A549 (cell line): ENCODE data around the gene POLR2E. TPM values are rescaled to one million over a fixed set of nuclear protein-coding genes. Genes with fewer than 3 reads are reported as not detected.

Experiments used
- ATAC-seq, 2 experiments: fragments of 200-7000 bp in 1 of 2; fragments of >200 bp in 1 of 2; cut with Nextera tagmentation in 1 of 2; cut with Tn5 transposase in 1 of 2; 3 replicates each; pipeline versions ENCODE4 v1.8.0 to v1.9.1; 2018 to 2020; ENCODE audit warnings: mild to moderate bottlenecking in 1 of 2, moderate library complexity in 1 of 2
- CTCF ChIA-PET: fragments of 300-600 bp; sonication (Branson Sonifier 250); formaldehyde crosslinking; extraction: SDS; loops from one replicate; lab custom pipeline; 2021; ENCODE audit warnings: antibody characterized with exemption, inconsistent platforms; lab: Yijun Ruan, JAX
- POLR2A ChIA-PET: fragments of 350-600 bp; formaldehyde crosslinking; extraction: SDS; loops from one replicate; lab custom pipeline; 2021; ENCODE audit warnings: antibody characterized with exemption, inconsistent platforms; lab: Yijun Ruan, JAX
- DNase-seq, 2 experiments: peaks; one replicate each; pipeline versions ENCODE4 v3.0.0 to v3.0.0-alpha.2; 2011 to 2016; ENCODE audit warnings: low read depth in 1 of 2, low spot score in 1 of 2
- FAIRE-seq: peaks from 2 replicates; lab custom pipeline; 2011; peaks lifted over from hg19 to GRCh38; lab: Jason Lieb, UNC
- H3K27ac ChIP-seq, 2 experiments: fragments of >200 bp; sonication (Bioruptor Twin); formaldehyde crosslinking; 3 replicates each; pipeline ENCODE4 v1.5.1; 2016 to 2017
- H3K4me1 ChIP-seq: fragments of >200 bp; sonication (Bioruptor Twin); formaldehyde crosslinking; 3 replicates; pipeline ENCODE4 v1.6.1; 2016
- H3K4me2 ChIP-seq: fragments of >200 bp; sonication (Bioruptor Twin); formaldehyde crosslinking; 3 replicates; pipeline ENCODE4 v1.6.1; 2016
- H3K4me3 ChIP-seq: fragments of >200 bp; sonication (Bioruptor Twin); formaldehyde crosslinking; 3 replicates; pipeline ENCODE4 v1.5.1; 2016
- H3K9me3 ChIP-seq: fragments of >200 bp; sonication (Bioruptor Twin); formaldehyde crosslinking; 3 replicates; pipeline ENCODE4 v1.6.1; 2016
- BHLHE40 ChIP-seq: IDR thresholded peaks from 2 replicates; pipeline ENCODE4 v1.6.1; 2012; ENCODE audit warnings: low read depth, low read length, inconsistent platforms
- CBX2 ChIP-seq: fragments of 200-600 bp; sonication (generic); IDR thresholded peaks from 2 replicates; pipeline ENCODE4 v1.6.1; 2016; ENCODE audit warnings: low read depth, mild to moderate bottlenecking, borderline replicate concordance
- CHD2 ChIP-seq: fragments of 150-350 bp; IDR thresholded peaks from 2 replicates; pipeline ENCODE4 v1.6.1; 2014; ENCODE audit warnings: low read length; ENCODE audit not compliant: partially characterized antibody
- CHD4 ChIP-seq: fragments of 200-600 bp; sonication (generic); IDR thresholded peaks from 2 replicates; pipeline ENCODE4 v1.6.1; 2016; ENCODE audit warnings: antibody characterized with exemption, mild to moderate bottlenecking, borderline replicate concordance
- EHF ChIP-seq: fragments of 250-450 bp; sonication (Bioruptor Pico); IDR thresholded peaks from 2 replicates; pipeline ENCODE4 v1.5.0; 2020; ENCODE audit warnings: mild to moderate bottlenecking
- FOXS1 ChIP-seq: fragments of 250-450 bp; sonication (Bioruptor Pico); IDR thresholded peaks from 2 replicates; pipeline ENCODE4 v1.5.0; 2020; ENCODE audit warnings: mild to moderate bottlenecking, moderate library complexity
- GATA3 ChIP-seq: IDR thresholded peaks from 2 replicates; pipeline ENCODE4 v1.6.1; 2012; ENCODE audit warnings: borderline replicate concordance
- HDAC2 ChIP-seq: fragments of 200-600 bp; sonication (generic); IDR thresholded peaks from 2 replicates; pipeline ENCODE4 v1.6.1; 2016
- HOXB5 ChIP-seq: fragments of 250-450 bp; sonication (Bioruptor Pico); IDR thresholded peaks from 2 replicates; pipeline ENCODE4 v1.5.0; 2020; ENCODE audit warnings: mild to moderate bottlenecking, moderate library complexity
- JUN ChIP-seq, 2 experiments: fragments of >200 bp; sonication (Bioruptor Twin); formaldehyde crosslinking; IDR thresholded peaks; 2 replicates in 1 of 2; 3 replicates in 1 of 2; pipeline ENCODE4 v1.6.1; 2016 to 2017
- NFE2L2 ChIP-seq: fragments of 150-350 bp; conservative IDR thresholded peaks from 2 replicates; pipeline ENCODE4 v1.6.1; 2014; ENCODE audit warnings: low read length
- PHF8 ChIP-seq: fragments of 200-600 bp; sonication (generic); IDR thresholded peaks from 2 replicates; pipeline ENCODE4 v1.6.1; 2016; ENCODE audit warnings: low read depth, mild to moderate bottlenecking, antibody characterized with exemption, moderate library complexity, borderline replicate concordance
- POLR2A ChIP-seq: IDR thresholded peaks from 2 replicates; pipeline ENCODE4 v1.6.1; 2012; ENCODE audit warnings: mild to moderate bottlenecking, low read length
- POLR2AphosphoS2 ChIP-seq: conservative IDR thresholded peaks from 2 replicates; pipeline ENCODE4 v1.6.1; 2012; ENCODE audit warnings: low read length, improper control_type of control experiment, inconsistent platforms
- RARB ChIP-seq: fragments of 250-450 bp; sonication (Bioruptor Pico); IDR thresholded peaks from 2 replicates; pipeline ENCODE4 v1.8.0; 2021; ENCODE audit warnings: mild to moderate bottlenecking, moderate library complexity
- RCOR1 ChIP-seq: fragments of 150-350 bp; IDR thresholded peaks from 2 replicates; pipeline ENCODE4 v1.6.1; 2014; ENCODE audit warnings: antibody characterized with exemption, low read length, low read depth
- RNF2 ChIP-seq: fragments of 200-600 bp; sonication (generic); IDR thresholded peaks from 2 replicates; pipeline ENCODE4 v1.6.1; 2016; ENCODE audit warnings: low read depth, mild to moderate bottlenecking, antibody characterized with exemption, moderate library complexity, borderline replicate concordance
- TFCP2L1 ChIP-seq: fragments of 250-450 bp; sonication (Bioruptor Pico); IDR thresholded peaks from 2 replicates; pipeline ENCODE4 v1.5.0; 2021; ENCODE audit warnings: mild to moderate bottlenecking
- ZC3H11A ChIP-seq: fragments of 450-650 bp; IDR thresholded peaks from 2 replicates; pipeline ENCODE4 v1.6.1; 2014; ENCODE audit warnings: antibody characterized with exemption, mild to moderate bottlenecking
- ZFP36 ChIP-seq: fragments of 450-650 bp; IDR thresholded peaks from 2 replicates; pipeline ENCODE4 v1.6.1; 2014; ENCODE audit warnings: borderline replicate concordance; ENCODE audit not compliant: partially characterized antibody
- ZNF302 ChIP-seq: fragments of 250-450 bp; sonication (Bioruptor Pico); IDR thresholded peaks from 2 replicates; pipeline ENCODE4 v1.9.0; 2021; ENCODE audit warnings: inconsistent platforms, mild to moderate bottlenecking, moderate library complexity
- WGBS: methylation state at CpG from one replicate; pipeline ENCODE4 v1.1.6; 2017; ENCODE audit errors: missing lambda C conversion rate; 5-methylcytosine and 5-hydroxymethylcytosine counted together
- polyA plus RNA-seq, 4 experiments: library from polyadenylated mRNA; depleted of rRNA in 3 of 4; stranded (reverse); fragments of >200 nt; fragmentation: RNase III in 1 of 4; extraction: RNeasy Plus Mini Kit Qiagen cat#74134 plus additional on column Dnase treatment in 1 of 4; gene quantifications; 2 replicates in 3 of 4; 3 replicates in 1 of 4; pipeline ENCODE4 v1.2.3, GENCODE V29; 2011 to 2017
- TF ChIP-seq, protein P1 (sequence below): fragments of >200 bp; sonication (Bioruptor Twin); formaldehyde crosslinking; IDR thresholded peaks from 3 replicates; pipeline ENCODE4 v1.5.1; 2016
- TF ChIP-seq, protein P2 (sequence below): fragments of 450-650 bp; IDR thresholded peaks from 2 replicates; pipeline ENCODE4 v1.6.1; 2014; ENCODE audit warnings: antibody characterized with exemption
- TF ChIP-seq, protein P3 (sequence below): fragments of 250-450 bp; sonication (Bioruptor Pico); IDR thresholded peaks from 2 replicates; pipeline ENCODE4 v1.5.0; 2020; ENCODE audit warnings: low read depth, mild to moderate bottlenecking, moderate library complexity
- TF ChIP-seq, protein P4 (sequence below): fragments of 150-350 bp; IDR thresholded peaks from 2 replicates; pipeline ENCODE4 v1.6.1; 2014; ENCODE audit warnings: low read depth, mild to moderate bottlenecking, low read length
- TF ChIP-seq, protein P5 (sequence below): fragments of 200-600 bp; sonication (generic); IDR thresholded peaks from 2 replicates; pipeline ENCODE4 v1.6.1; 2016; ENCODE audit warnings: antibody characterized with exemption, mild to moderate bottlenecking, moderate library complexity

The POLR2E gene
- polyA plus RNA-seq, 2 of the 4 experiments (the other 2 are of a cell fraction), result 99.6 to 172 TPM

DNA sequence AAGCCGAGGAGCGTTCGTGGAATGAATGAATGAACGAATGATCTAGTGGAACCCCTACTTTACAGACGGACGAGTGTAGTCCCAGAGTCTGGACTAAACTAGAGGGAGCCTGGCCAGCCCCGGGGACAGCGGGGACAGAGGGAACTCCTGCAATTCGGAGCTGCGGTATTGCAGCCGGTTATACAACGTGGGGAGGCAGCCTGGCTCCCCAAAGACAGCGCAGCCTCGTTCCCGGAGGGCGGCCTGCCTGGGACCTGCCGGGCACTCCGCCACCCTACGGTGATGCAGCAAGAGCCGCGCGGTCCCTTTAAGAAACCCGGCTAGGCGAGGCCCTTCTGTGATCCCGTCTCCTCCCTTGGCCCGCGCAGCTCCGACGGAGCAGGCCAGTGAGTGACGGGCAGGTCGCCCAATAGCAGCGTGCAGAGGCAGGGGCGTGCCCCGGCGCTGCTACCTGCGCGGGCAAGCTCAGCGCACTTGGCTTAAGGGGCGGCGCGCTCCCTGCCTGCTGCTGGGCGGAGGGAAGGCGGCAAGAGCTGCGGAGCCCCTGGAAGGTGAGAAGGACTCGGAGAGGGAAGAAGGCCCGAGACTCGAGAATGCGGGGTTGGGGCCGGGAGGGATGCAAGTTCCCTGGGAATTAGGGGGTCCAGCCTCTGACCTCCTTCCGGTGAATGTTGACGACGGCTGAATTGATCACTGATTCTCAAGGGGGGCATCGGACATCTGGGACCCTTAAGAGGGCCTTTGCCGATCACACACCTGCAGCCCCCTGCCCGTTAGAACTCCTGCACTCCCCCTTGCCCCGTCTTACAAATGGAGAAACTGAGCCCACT is 55.3 kb downstream of the POLR2E start, which contains the start of gene ABCA7 (continued):
- TF ChIP-seq, protein P1, sequence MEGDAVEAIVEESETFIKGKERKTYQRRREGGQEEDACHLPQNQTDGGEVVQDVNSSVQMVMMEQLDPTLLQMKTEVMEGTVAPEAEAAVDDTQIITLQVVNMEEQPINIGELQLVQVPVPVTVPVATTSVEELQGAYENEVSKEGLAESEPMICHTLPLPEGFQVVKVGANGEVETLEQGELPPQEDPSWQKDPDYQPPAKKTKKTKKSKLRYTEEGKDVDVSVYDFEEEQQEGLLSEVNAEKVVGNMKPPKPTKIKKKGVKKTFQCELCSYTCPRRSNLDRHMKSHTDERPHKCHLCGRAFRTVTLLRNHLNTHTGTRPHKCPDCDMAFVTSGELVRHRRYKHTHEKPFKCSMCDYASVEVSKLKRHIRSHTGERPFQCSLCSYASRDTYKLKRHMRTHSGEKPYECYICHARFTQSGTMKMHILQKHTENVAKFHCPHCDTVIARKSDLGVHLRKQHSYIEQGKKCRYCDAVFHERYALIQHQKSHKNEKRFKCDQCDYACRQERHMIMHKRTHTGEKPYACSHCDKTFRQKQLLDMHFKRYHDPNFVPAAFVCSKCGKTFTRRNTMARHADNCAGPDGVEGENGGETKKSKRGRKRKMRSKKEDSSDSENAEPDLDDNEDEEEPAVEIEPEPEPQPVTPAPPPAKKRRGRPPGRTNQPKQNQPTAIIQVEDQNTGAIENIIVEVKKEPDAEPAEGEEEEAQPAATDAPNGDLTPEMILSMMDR, result no peak
- TF ChIP-seq PHF8, result no peak
- 0 out of 2 replicates have a peak, but pooled peaks have one; percentile 32 for TF ChIP-seq RARB (CRISPR knock-in tag)
- TF ChIP-seq, protein P2, sequence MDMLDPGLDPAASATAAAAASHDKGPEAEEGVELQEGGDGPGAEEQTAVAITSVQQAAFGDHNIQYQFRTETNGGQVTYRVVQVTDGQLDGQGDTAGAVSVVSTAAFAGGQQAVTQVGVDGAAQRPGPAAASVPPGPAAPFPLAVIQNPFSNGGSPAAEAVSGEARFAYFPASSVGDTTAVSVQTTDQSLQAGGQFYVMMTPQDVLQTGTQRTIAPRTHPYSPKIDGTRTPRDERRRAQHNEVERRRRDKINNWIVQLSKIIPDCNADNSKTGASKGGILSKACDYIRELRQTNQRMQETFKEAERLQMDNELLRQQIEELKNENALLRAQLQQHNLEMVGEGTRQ, result peak; percentile 28; the same call in 1 of the 2 replicates
- TF ChIP-seq, protein P3, sequence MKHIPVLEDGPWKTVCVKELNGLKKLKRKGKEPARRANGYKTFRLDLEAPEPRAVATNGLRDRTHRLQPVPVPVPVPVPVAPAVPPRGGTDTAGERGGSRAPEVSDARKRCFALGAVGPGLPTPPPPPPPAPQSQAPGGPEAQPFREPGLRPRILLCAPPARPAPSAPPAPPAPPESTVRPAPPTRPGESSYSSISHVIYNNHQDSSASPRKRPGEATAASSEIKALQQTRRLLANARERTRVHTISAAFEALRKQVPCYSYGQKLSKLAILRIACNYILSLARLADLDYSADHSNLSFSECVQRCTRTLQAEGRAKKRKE (CRISPR knock-in tag), result no peak
- no peak for TF ChIP-seq CHD2
- TF ChIP-seq HDAC2, result no peak
- no peak for TF ChIP-seq RCOR1
- TF ChIP-seq ZFP36, result no peak
- TF ChIP-seq NFE2L2, result no peak
- no peak for TF ChIP-seq CBX2
- TF ChIP-seq POLR2A, result no peak; the same call in 1 of the 2 replicates
- peak in 1 of 2 experiments; percentile 54; a peak in 1 of 5 replicates for TF ChIP-seq JUN (IDR thresholded peaks at IDR 0.05)

DNA sequence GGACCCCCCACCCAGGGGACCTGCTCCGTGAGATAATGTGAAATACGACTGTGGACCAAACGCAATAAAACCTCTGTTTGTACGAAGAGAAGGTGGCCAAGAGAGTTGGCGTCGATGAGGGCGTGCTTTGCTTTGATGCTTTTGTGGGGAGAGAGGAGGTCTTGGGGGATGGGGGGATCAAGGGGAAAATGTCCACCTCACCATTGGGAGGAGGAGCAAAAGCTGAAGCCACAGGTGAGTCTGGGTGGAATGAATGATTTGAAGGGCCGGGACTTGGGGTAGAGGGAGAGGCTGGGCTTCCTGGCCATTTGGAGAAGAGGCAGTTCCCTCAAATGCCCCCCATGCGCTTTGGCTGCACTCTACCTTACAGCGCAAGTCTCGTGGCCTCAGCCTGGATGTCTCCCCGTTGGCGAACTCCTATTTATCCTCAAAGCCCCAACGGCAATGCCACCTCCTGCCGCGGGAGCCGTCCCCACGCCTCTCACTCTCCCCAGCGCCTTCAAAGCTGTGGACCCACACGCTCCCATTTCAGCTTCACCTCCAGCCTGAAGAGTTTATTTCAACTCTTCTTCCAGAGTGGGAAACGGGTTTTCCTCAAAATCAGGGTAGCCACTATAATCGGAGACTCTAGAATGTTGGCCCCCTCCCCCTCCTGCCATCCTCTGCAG is 56.1 kb downstream of the POLR2E start:
- Histone ChIP-seq H3K4me2 (peak overlapping the region; percentile 96), H3K4me3 (no peak overlapping the region; the same call in 2 of the 3 replicates), H3K27ac (peak overlapping the region; percentile 36 to 70; a peak in 3 of 6 replicates), H3K9me3 (no peaks in the 10 kb centered on the region), H3K4me1 (peaks cover 19% of the 10 kb centered on the region)
- ATAC-seq (no peak), DNase-seq (no peak), FAIRE-seq (no peak)
- CTCF ChIA-PET, result interaction anchor here (1.2 to 3.0 kb wide), 3 partner anchors 9 to 74 kb away, joined by 5 to 12 read pairs (median 9); partner anchors contain the start of gene CNN2
- POLR2A ChIA-PET, result interaction anchor here (0.9 to 1.4 kb wide), 4 partner anchors 10 to 230 kb away, joined by 4 to 7 read pairs (median 6); partner anchors contain the start of genes CIRBP, CNN2 and RNU6-2
- 71% methylated on average over 22 of the region's 22 CpGs for WGBS
- TF ChIP-seq HOXB5 (CRISPR knock-in tag) (no peak), EHF (CRISPR knock-in tag) (no peak), TFCP2L1 (CRISPR knock-in tag) (no peak), GATA3 (no peak), ZC3H11A (no peak), POLR2AphosphoS2 (no peak), RCOR1 (no peak), FOXS1 (CRISPR knock-in tag) (no peak), RARB (CRISPR knock-in tag) (no peak), BHLHE40 (no peak), RNF2 (no peak), ZNF302 (CRISPR knock-in tag) (no peak), CHD4 (no peak), PHF8 (no peak)
- TF ChIP-seq, protein P2, result no peak
- TF ChIP-seq, protein P4, sequence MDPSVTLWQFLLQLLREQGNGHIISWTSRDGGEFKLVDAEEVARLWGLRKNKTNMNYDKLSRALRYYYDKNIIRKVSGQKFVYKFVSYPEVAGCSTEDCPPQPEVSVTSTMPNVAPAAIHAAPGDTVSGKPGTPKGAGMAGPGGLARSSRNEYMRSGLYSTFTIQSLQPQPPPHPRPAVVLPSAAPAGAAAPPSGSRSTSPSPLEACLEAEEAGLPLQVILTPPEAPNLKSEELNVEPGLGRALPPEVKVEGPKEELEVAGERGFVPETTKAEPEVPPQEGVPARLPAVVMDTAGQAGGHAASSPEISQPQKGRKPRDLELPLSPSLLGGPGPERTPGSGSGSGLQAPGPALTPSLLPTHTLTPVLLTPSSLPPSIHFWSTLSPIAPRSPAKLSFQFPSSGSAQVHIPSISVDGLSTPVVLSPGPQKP, result no peak
- TF ChIP-seq, protein P5, sequence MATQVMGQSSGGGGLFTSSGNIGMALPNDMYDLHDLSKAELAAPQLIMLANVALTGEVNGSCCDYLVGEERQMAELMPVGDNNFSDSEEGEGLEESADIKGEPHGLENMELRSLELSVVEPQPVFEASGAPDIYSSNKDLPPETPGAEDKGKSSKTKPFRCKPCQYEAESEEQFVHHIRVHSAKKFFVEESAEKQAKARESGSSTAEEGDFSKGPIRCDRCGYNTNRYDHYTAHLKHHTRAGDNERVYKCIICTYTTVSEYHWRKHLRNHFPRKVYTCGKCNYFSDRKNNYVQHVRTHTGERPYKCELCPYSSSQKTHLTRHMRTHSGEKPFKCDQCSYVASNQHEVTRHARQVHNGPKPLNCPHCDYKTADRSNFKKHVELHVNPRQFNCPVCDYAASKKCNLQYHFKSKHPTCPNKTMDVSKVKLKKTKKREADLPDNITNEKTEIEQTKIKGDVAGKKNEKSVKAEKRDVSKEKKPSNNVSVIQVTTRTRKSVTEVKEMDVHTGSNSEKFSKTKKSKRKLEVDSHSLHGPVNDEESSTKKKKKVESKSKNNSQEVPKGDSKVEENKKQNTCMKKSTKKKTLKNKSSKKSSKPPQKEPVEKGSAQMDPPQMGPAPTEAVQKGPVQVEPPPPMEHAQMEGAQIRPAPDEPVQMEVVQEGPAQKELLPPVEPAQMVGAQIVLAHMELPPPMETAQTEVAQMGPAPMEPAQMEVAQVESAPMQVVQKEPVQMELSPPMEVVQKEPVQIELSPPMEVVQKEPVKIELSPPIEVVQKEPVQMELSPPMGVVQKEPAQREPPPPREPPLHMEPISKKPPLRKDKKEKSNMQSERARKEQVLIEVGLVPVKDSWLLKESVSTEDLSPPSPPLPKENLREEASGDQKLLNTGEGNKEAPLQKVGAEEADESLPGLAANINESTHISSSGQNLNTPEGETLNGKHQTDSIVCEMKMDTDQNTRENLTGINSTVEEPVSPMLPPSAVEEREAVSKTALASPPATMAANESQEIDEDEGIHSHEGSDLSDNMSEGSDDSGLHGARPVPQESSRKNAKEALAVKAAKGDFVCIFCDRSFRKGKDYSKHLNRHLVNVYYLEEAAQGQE, result no peak
